GM12864 (cell line): Measurements from ENCODE around the gene PHF12.
"Not testable (repeated sequence)": the region's sequence is repeated elsewhere in the genome, so short reads cannot be mapped to it uniquely, and the experiment has no call there.

ENCODE experiments used
- DNase-seq: peaks from one replicate; pipeline ENCODE4 v3.0.0-alpha.2; 2011; ENCODE audit warnings: low read depth
- H3K4me3 ChIP-seq: 2 replicates; pipeline ENCODE4 v1.5.1; 2011; ENCODE audit warnings: mild to moderate bottlenecking, low read depth, low read length, control low read depth
- CTCF ChIP-seq: IDR thresholded peaks from 2 replicates; pipeline ENCODE4 v1.5.1; 2011; ENCODE audit warnings: low read depth, mild to moderate bottlenecking, moderate library complexity, low read length, control low read depth, inconsistent platforms; ENCODE audit errors: missing control alignments

Gene PHF12

GRCh38 chr17:28904800-28905199 lies 46.5 kb downstream of the PHF12 start:
- DNase-seq: no peak
- TF ChIP-seq CTCF: no peak
- H3K4me3 ChIP-seq: no peak overlapping the region

- not testable (repeated sequence) for H3K4me3 ChIP-seq, DNase-seq
These were observed 47.8 kb downstream of the PHF12 start for GRCh38 chr17:28903546-28903841.

- DNase-seq: peak; percentile 80
- TF ChIP-seq CTCF: peak; percentile 94
- H3K4me3 ChIP-seq: peak within 1 kb of the TSS; percentile 70
These were observed 48.3 kb downstream of the PHF12 start, which contains the start of gene DHRS13 for GRCh38 chr17:28902819-28903545. DHRS13 (minus strand) TSS chr17:28903079; CDS start chr17:28902944, 135 bp downstream.

GRCh38 chr17:28901866-28902818 lies 49.2 kb downstream of the PHF12 start:
- TF ChIP-seq CTCF: no peak
- peak overlapping the region; percentile 70 for H3K4me3 ChIP-seq
- DNase-seq: no peak

- peak overlapping the region; percentile 70; the same call in 1 of the 2 replicates for H3K4me3 ChIP-seq
- no peak for DNase-seq
- no peak for TF ChIP-seq CTCF
These were observed 50.2 kb downstream of the PHF12 start for GRCh38 chr17:28900986-28901726.

GRCh38 chr17:28899212-28899815 lies 52.0 kb downstream of the PHF12 start:
- TF ChIP-seq CTCF: no peak
- no peak overlapping the region for H3K4me3 ChIP-seq
- DNase-seq: no peak

- TF ChIP-seq CTCF: no peak
- no peak overlapping the region for H3K4me3 ChIP-seq
- no peak for DNase-seq
These were observed 52.8 kb downstream of the PHF12 start for GRCh38 chr17:28898527-28898955.
